Kidney (tissue), 14 donors: ENCODE data around the gene POSTN. TPM values are rescaled to one million over a fixed set of nuclear protein-coding genes. Genes with fewer than 3 reads are reported as not detected.

Experiments used
- DNase-seq, 5 donors: peaks; one replicate each; pipeline ENCODE4 v3.0.0-alpha.2; 2013 to 2020
- FAIRE-seq: peaks from 2 replicates; lab custom pipeline; 2012; peaks lifted over from hg19 to GRCh38; lab: Jason Lieb, UNC
- H3K27ac ChIP-seq, 2 donors: one replicate each; pipeline ENCODE4 v1.7.0; 2013; ENCODE audit warnings: low read depth in 2 of 2, low read length in 2 of 2, inconsistent platforms in 1 of 2
- H3K27me3 ChIP-seq: one replicate; pipeline ENCODE4 v1.7.1; 2013; ENCODE audit warnings: low read length, inconsistent platforms; ENCODE audit not compliant: control insufficient read depth, insufficient read depth
- H3K36me3 ChIP-seq, 3 donors: one replicate each; pipeline versions ENCODE4 v1.7.0 to v1.7.1; 2013; ENCODE audit warnings: low read length in 3 of 3, control low read depth in 1 of 3, inconsistent platforms in 1 of 3; ENCODE audit not compliant: insufficient read depth in 3 of 3, control insufficient read depth in 2 of 3
- H3K4me1 ChIP-seq, 3 donors: one replicate each; pipeline versions ENCODE4 v1.7.0 to v1.7.1; 2013; ENCODE audit warnings: low read length in 3 of 3, inconsistent platforms in 1 of 3, low read depth in 1 of 3; ENCODE audit not compliant: control insufficient read depth in 2 of 3, insufficient read depth in 2 of 3
- H3K4me3 ChIP-seq, 3 donors: one replicate each; pipeline versions ENCODE4 v1.7.0 to v1.8.1; 2013; ENCODE audit warnings: low read length in 3 of 3, control low read depth in 1 of 3, inconsistent platforms in 1 of 3
- H3K9ac ChIP-seq, 3 donors: one replicate each; pipeline versions ENCODE4 v1.7.0 to v1.7.1; 2013; ENCODE audit warnings: low read length in 3 of 3, control low read depth in 1 of 3, inconsistent platforms in 1 of 3
- H3K9me3 ChIP-seq, 3 donors: one replicate each; pipeline versions ENCODE4 v1.7.0 to v1.7.1; 2013; ENCODE audit warnings: low read length in 3 of 3, control low read depth in 1 of 3, inconsistent platforms in 1 of 3; ENCODE audit not compliant: control insufficient read depth in 2 of 3, insufficient read depth in 1 of 3
- intact Hi-C: fragments of 100-400 bp; cut with DNase I; formaldehyde crosslinking; loops from one replicate; pipeline ENCODE4 v1.11.1; 2022
- polyA plus RNA-seq: library from polyadenylated mRNA; stranded (reverse); fragments of 350-450 nt; fragmentation: Illumina TruSeq; extraction: RNeasy Lipid Tissue Mini Kit (QIAGEN cat#74804); gene quantifications from one replicate; pipeline ENCODE4 v1.2.3, GENCODE V29; 2014; ENCODE audit warnings: low read depth, low replicate concordance; ENCODE audit not compliant: insufficient read depth
- total RNA-seq: library from RNA; stranded (reverse); fragmentation: NEBNext Ultra II Directional; extraction: Animal tissue kit (Norgen Biotek cat#: 25700); gene quantifications from one replicate; pipeline ENCODE4 v1.2.1, GENCODE V29; 2021
- TF ChIP-seq, protein P1 (sequence below): IDR thresholded peaks from 3 replicates; pipeline ENCODE4 v1.5.1; 2012; ENCODE audit warnings: mild to moderate bottlenecking, moderate library complexity, borderline replicate concordance; ENCODE audit not compliant: insufficient read depth; ENCODE audit errors: extremely low read depth
- donor health status: control.
- donor health status: control.
- donor health status: control.
- donor health status: control.
- donor health status: control.
- donor health status: DM: yes; HTN: yes; CAD: no.
- donor health status: Normal renal cell carcinoma (clear cell type).

Gene POSTN
- total and polyA plus RNA-seq, 2 donors from 2014 or later, result 13.1 to 49.7 TPM

DNA sequence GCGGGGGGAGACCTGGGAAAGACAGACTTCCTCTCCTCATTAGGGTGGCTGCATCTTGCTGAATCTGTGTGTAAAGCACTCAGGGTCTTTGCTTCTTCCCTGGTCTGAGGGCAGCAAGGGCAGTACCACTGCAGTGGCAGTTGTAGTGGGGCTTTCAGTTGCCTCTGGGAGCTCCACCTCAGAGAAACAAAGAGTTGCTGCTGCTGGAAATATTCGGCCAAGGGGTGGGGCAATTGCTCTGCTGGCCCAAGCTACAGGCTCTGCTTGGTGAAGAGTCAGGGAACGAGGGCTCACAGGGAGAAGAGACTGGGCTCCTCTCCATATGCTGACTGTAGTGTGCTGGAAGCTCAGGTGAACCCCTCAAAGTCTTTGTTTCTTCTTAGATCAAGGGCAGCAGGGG, 52.5 kb downstream of the POSTN start:
- Histone ChIP-seq H3K4me3 (no peak overlapping the region), H3K27me3 (no peaks in the 10 kb centered on the region), H3K9me3 (no peaks in the 10 kb centered on the region), H3K27ac (no peak overlapping the region), H3K9ac (no peak overlapping the region), H3K4me1 (no peaks in the 10 kb centered on the region), H3K36me3 (no peaks in the 10 kb centered on the region)
- TF ChIP-seq, protein P1, sequence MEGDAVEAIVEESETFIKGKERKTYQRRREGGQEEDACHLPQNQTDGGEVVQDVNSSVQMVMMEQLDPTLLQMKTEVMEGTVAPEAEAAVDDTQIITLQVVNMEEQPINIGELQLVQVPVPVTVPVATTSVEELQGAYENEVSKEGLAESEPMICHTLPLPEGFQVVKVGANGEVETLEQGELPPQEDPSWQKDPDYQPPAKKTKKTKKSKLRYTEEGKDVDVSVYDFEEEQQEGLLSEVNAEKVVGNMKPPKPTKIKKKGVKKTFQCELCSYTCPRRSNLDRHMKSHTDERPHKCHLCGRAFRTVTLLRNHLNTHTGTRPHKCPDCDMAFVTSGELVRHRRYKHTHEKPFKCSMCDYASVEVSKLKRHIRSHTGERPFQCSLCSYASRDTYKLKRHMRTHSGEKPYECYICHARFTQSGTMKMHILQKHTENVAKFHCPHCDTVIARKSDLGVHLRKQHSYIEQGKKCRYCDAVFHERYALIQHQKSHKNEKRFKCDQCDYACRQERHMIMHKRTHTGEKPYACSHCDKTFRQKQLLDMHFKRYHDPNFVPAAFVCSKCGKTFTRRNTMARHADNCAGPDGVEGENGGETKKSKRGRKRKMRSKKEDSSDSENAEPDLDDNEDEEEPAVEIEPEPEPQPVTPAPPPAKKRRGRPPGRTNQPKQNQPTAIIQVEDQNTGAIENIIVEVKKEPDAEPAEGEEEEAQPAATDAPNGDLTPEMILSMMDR, result no peak
- intact Hi-C loops, result no loop called here
- DNase-seq, result no peak
- no peak for FAIRE-seq

DNA sequence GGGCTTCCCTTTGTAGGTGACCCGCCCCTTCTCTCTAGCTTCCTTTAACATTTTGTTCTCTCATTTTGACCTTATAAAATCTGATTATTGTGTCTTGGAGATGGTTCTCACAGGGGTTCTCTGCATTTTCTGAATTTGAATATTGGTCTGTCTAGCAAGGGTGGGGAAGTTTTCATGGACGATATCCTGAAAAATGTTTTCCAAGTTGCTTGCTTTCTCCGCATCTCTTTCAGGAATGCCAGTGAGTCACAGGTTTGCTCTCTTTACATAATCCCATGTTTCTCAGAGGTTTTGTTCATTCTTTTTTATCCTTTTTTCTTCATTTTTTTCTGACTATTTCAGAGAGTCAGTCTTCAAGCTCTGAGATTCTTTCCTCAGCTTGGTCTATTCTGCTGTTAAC, 53.6 kb downstream of the POSTN start:
- H3K4me1 ChIP-seq, result no peaks in the 10 kb centered on the region
- no peak for DNase-seq
- H3K36me3 ChIP-seq, result no peaks in the 10 kb centered on the region
- H3K4me3 ChIP-seq, result no peak overlapping the region
- FAIRE-seq, result no peak
- H3K27me3 ChIP-seq, result no peaks in the 10 kb centered on the region
- TF ChIP-seq, protein P1, result no peak
- no peak overlapping the region for H3K9ac ChIP-seq
- no peaks in the 10 kb centered on the region for H3K9me3 ChIP-seq
- no peak overlapping the region for H3K27ac ChIP-seq
- intact Hi-C loops, result no loop called here

DNA sequence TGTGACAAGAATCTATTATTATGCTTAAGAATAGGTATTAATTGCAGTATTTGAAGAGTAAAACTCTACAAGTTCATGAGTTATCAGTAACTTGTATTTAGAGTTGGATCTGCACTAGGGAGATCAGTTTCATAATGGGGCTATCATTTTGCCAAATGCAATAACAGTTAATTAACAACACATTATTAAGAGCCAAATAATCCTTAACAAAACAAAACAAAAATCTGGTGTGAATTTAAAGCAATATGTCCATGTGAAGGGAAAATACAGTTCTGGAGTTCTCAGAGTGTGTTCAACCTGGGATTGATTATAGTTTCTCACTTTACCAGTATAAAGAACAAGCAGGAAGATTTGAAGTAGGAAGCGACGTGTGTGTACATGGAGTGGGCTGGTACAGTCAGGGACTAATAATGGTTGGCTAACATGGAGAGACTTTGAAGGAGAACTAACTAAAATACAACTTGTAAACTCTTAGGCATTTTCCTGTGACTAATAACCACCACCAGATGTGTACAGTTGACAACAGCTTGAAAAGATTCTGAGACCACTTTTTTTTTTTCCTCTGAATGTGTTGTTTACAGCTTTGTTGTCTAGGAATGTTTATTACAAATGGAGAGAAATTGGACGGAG, 58.5 kb downstream of the POSTN start:
- H3K4me3 ChIP-seq, result no peak overlapping the region
- TF ChIP-seq, protein P1, result no peak
- H3K9me3 ChIP-seq, result no peaks in the 10 kb centered on the region
- DNase-seq (no peak), FAIRE-seq (no peak)
- H3K9ac ChIP-seq, result no peak overlapping the region
- no peaks in the 10 kb centered on the region for H3K4me1 ChIP-seq
- H3K36me3 ChIP-seq, result no peaks in the 10 kb centered on the region
- no peak overlapping the region for H3K27ac ChIP-seq
- no peaks in the 10 kb centered on the region for H3K27me3 ChIP-seq
- intact Hi-C loops, result no loop called here

DNA sequence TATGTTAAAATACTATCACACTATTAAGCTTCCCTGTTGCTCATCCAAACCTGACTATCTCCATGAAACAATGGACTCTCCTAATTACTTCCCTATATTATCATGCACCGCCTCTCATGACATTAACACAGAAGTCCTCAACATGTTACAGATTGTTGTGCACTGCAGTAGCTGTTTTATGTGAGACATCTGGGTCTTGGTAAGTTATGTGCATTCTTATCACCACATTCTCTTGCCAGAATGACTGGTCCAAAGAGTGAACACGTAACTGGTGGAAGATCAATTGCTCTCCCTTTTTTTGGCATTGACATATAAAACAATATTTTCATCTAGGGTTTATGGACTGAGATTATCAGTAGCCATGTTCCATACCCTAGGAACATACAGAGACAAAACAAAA, 59.4 kb downstream of the POSTN start:
- no peak overlapping the region for H3K4me3 ChIP-seq
- DNase-seq (no peak), FAIRE-seq (no peak)
- no peaks in the 10 kb centered on the region for H3K9me3 ChIP-seq
- no peaks in the 10 kb centered on the region for H3K4me1 ChIP-seq
- intact Hi-C loops, result no loop called here
- H3K27ac ChIP-seq, result no peak overlapping the region
- H3K9ac ChIP-seq, result no peak overlapping the region
- no peaks in the 10 kb centered on the region for H3K27me3 ChIP-seq
- TF ChIP-seq, protein P1, result no peak
- H3K36me3 ChIP-seq, result no peaks in the 10 kb centered on the region
